HCT116 (cell line): ENCODE data around the gene RTN4RL2. TPM values are rescaled to one million over a fixed set of nuclear protein-coding genes. Genes with fewer than 3 reads are reported as not detected.
A peak's percentile ranks its signal among the peaks of the same experiment; 100 is the strongest.

Source experiments
- ATAC-seq: fragments of 200-7000 bp; cut with Tn5 transposase; 2 replicates; pipeline ENCODE4 v1.9.1; 2020; ENCODE audit warnings: mild to moderate bottlenecking, moderate library complexity
- BruUV-seq: library from RNA; stranded (reverse); fragments of 400-500 nt; replicated peaks from 2 replicates; lab custom pipeline; 2021; lab: Mats Ljungman, UMichigan
- CTCF ChIA-PET: fragments of 300-600 bp; sonication (Branson Sonifier 250); formaldehyde crosslinking; loops from one replicate; lab custom pipeline; 2021; ENCODE audit warnings: antibody characterized with exemption; lab: Charles Lee
- POLR2A ChIA-PET: fragments of 300-600, 350-600 bp; sonication (Branson Sonifier 250); formaldehyde crosslinking; loops from one replicate; lab custom pipeline; 2021; ENCODE audit warnings: antibody characterized with exemption; lab: Charles Lee
- RAD21 ChIA-PET, 2 experiments: fragments of 300-600 bp; sonication (Branson Sonifier 250); formaldehyde crosslinking; loops; one replicate each; lab custom pipeline; 2023; ENCODE audit warnings: low total read pairs in 2 of 2; ENCODE audit not compliant: uncharacterized antibody in 2 of 2, unreplicated experiment in 2 of 2, low non-redundant PET in 1 of 2; lab: Charles Lee
- DNase-seq: peaks from one replicate; pipeline ENCODE4 v3.0.0-alpha.2; 2010; ENCODE audit warnings: low read depth, low spot score
- H2AFZ ChIP-seq: fragments of 200-600 bp; shearing (Covaris generic), sonication (generic); 2 replicates; pipeline ENCODE4 v1.6.1; 2017; ENCODE audit warnings: low read depth, mixed run types, mixed read lengths, antibody characterized with exemption, low read length; ENCODE audit not compliant: poor library complexity, severe bottlenecking
- H3K27ac ChIP-seq: 2 replicates; pipeline ENCODE4 v1.5.1; 2012; ENCODE audit warnings: low read depth, low read length
- H3K27me3 ChIP-seq: fragments of 200-600 bp; sonication (generic); 2 replicates; pipeline ENCODE4 v1.6.1; 2016; ENCODE audit warnings: mixed run types, low read length, mixed read lengths; ENCODE audit not compliant: insufficient read depth
- H3K36me3 ChIP-seq, 2 experiments: fragments of 200-500 bp in 1 of 2; fragments of 200-600 bp in 1 of 2; sonication (Bioruptor generic) in 1 of 2; sonication (generic) in 1 of 2; 2 replicates each; pipeline versions ENCODE4 v1.5.1 to v1.6.1; 2014 to 2016; ENCODE audit warnings: low read length in 2 of 2, inconsistent platforms in 1 of 2, mixed read lengths in 1 of 2, mixed run types in 1 of 2; ENCODE audit not compliant: insufficient read depth in 2 of 2, control insufficient read depth in 1 of 2
- H3K4me1 ChIP-seq, 2 experiments: fragments of 200-600 bp in 1 of 2; sonication (generic) in 1 of 2; 2 replicates each; pipeline versions ENCODE4 v1.5.1 to v1.6.1; 2012 to 2017; ENCODE audit warnings: low read length in 2 of 2, inconsistent platforms in 1 of 2, mild to moderate bottlenecking in 1 of 2, mixed read lengths in 1 of 2, mixed run types in 1 of 2, moderate library complexity in 1 of 2; ENCODE audit not compliant: insufficient read depth in 2 of 2, control insufficient read depth in 1 of 2
- H3K4me2 ChIP-seq: fragments of 200-600 bp; sonication (generic); 2 replicates; pipeline ENCODE4 v1.6.1; 2017; ENCODE audit warnings: mixed run types, low read length, mixed read lengths
- H3K4me3 ChIP-seq, 2 experiments: fragments of 200-600 bp in 1 of 2; sonication (generic) in 1 of 2; replicated peaks in 1 of 2; 2 replicates each; pipeline ENCODE4 v1.5.1; 2011 to 2016; ENCODE audit warnings: low read length in 2 of 2, control low read depth in 1 of 2, low read depth in 1 of 2, mild to moderate bottlenecking in 1 of 2, mixed read lengths in 1 of 2, mixed run types in 1 of 2
- H3K79me2 ChIP-seq: fragments of 200-600 bp; sonication (generic); 2 replicates; pipeline ENCODE4 v1.6.1; 2017; ENCODE audit warnings: mild to moderate bottlenecking, mixed run types, low read length, moderate library complexity, mixed read lengths; ENCODE audit not compliant: insufficient read depth
- H3K9ac ChIP-seq: fragments of 200-600 bp; sonication (generic); 2 replicates; pipeline ENCODE4 v1.6.1; 2016; ENCODE audit warnings: low read length, mixed read lengths
- H3K9me2 ChIP-seq: fragments of 200-600 bp; sonication (generic), shearing (Covaris generic); 2 replicates; pipeline ENCODE4 v1.6.1; 2017; ENCODE audit warnings: mixed run types, mild to moderate bottlenecking, moderate library complexity; ENCODE audit not compliant: insufficient read depth
- H3K9me3 ChIP-seq, 2 experiments: fragments of 200-500 bp in 1 of 2; fragments of 200-600 bp in 1 of 2; sonication (Bioruptor generic) in 1 of 2; sonication (generic) in 1 of 2; 2 replicates each; pipeline ENCODE4 v1.6.1; 2014 to 2017; ENCODE audit warnings: low read length in 2 of 2, mixed read lengths in 2 of 2, inconsistent platforms in 1 of 2, low read depth in 1 of 2, mild to moderate bottlenecking in 1 of 2, mixed run types in 1 of 2, moderate library complexity in 1 of 2; ENCODE audit not compliant: control insufficient read depth in 1 of 2, insufficient read depth in 1 of 2
- H4K20me1 ChIP-seq: fragments of 200-600 bp; sonication (generic), shearing (Covaris generic); 2 replicates; pipeline ENCODE4 v1.6.1; 2017; ENCODE audit warnings: mixed run types, mild to moderate bottlenecking, moderate library complexity; ENCODE audit not compliant: insufficient read depth
- ATF3 ChIP-seq: IDR thresholded peaks from 2 replicates; pipeline ENCODE4 v1.6.1; 2012
- CBX3 ChIP-seq: IDR thresholded peaks from 2 replicates; pipeline ENCODE4 v1.6.1; 2012; ENCODE audit warnings: low read depth
- EGR1 ChIP-seq: IDR thresholded peaks from 2 replicates; pipeline ENCODE4 v1.6.1; 2012; ENCODE audit warnings: low read depth
- ELF1 ChIP-seq: IDR thresholded peaks from 2 replicates; pipeline ENCODE4 v1.6.1; 2012; ENCODE audit warnings: low read depth, borderline replicate concordance
- EZH2 ChIP-seq: fragments of 200-600 bp; sonication (generic); IDR thresholded peaks from 2 replicates; pipeline ENCODE4 v1.6.1; 2017; ENCODE audit warnings: antibody characterized with exemption, mixed run types
- EZH2phosphoT487 ChIP-seq: fragments of 200-600 bp; IDR thresholded peaks from 2 replicates; pipeline ENCODE4 v1.6.1; 2018; ENCODE audit warnings: antibody characterized with exemption, borderline replicate concordance
- POLR2A ChIP-seq: IDR thresholded peaks from 2 replicates; pipeline ENCODE4 v1.7.0; 2011; ENCODE audit warnings: borderline replicate concordance; ENCODE audit not compliant: insufficient read depth, insufficient read length; ENCODE audit errors: extremely low read depth
- POLR2AphosphoS5 ChIP-seq: IDR thresholded peaks from 2 replicates; pipeline ENCODE4 v1.6.1; 2011; ENCODE audit warnings: mild to moderate bottlenecking, low read depth, low read length, moderate library complexity
- RAD21 ChIP-seq: IDR thresholded peaks from 2 replicates; pipeline ENCODE4 v1.6.1; 2012; ENCODE audit warnings: low read depth, mild to moderate bottlenecking
- SRF ChIP-seq: IDR thresholded peaks from 2 replicates; pipeline ENCODE4 v1.6.1; 2012; ENCODE audit warnings: low read depth
- ZNF274 ChIP-seq: fragments of 200-500 bp; sonication (Bioruptor generic); IDR thresholded peaks from 2 replicates; pipeline ENCODE4 v1.6.1; 2014; ENCODE audit warnings: mild to moderate bottlenecking, low read depth, low read length, inconsistent platforms
- intact Hi-C: fragments of 100-400 bp; cut with micrococcal nuclease; formaldehyde crosslinking; loops from 2 replicates; pipeline ENCODE4 v1.10.0; 2022
- total RNA-seq: library from RNA; stranded (reverse); gene quantifications from one replicate; pipeline ENCODE4 v1.2.1, GENCODE V29; 2021; ENCODE audit not compliant: unreplicated experiment
- TF ChIP-seq, protein P1 (sequence below), 3 experiments: fragments of 200-600 bp in 1 of 3; sonication (generic) in 1 of 3; IDR thresholded peaks in 2 of 3; conservative IDR thresholded peaks in 1 of 3; 2 replicates each; pipeline ENCODE4 v1.5.1; 2012 to 2017; ENCODE audit warnings: low read depth in 2 of 3, low read length in 2 of 3, antibody characterized with exemption in 1 of 3, borderline replicate concordance in 1 of 3, control low read depth in 1 of 3, mild to moderate bottlenecking in 1 of 3, mixed read lengths in 1 of 3, mixed run types in 1 of 3, moderate library complexity in 1 of 3; ENCODE audit not compliant: insufficient read depth in 1 of 3

The RTN4RL2 gene
- total RNA-seq, 1 experiment from 2014 or later: 24.0 TPM

GRCh38 chr11:57458060-57458409, 2.3 kb upstream of the RTN4RL2 start:
- no TSS peak for BruUV-seq
- H3K9me2 ChIP-seq: no peaks in the 10 kb centered on the region
- intact Hi-C loops: loop anchor here (1.0 to 5.0 kb wide), 4 partner anchors 111 to 1054 kb away; no protein-coding TSS in a partner anchor

More at GRCh38 chr11:57458060-57458409, 2.3 kb upstream of the RTN4RL2 start:
- Histone ChIP-seq H3K36me3 (no peaks in the 10 kb centered on the region), H3K4me1 (peaks cover 16 to 42% of the 10 kb centered on the region in 2 experiments; a peak in 3 of 4 replicates), H3K9ac (peak overlapping the region; percentile 57; the same call in 1 of the 2 replicates)
- TF ChIP-seq EGR1: no peak
- no peak for TF ChIP-seq POLR2A
- TF ChIP-seq, protein P1, sequence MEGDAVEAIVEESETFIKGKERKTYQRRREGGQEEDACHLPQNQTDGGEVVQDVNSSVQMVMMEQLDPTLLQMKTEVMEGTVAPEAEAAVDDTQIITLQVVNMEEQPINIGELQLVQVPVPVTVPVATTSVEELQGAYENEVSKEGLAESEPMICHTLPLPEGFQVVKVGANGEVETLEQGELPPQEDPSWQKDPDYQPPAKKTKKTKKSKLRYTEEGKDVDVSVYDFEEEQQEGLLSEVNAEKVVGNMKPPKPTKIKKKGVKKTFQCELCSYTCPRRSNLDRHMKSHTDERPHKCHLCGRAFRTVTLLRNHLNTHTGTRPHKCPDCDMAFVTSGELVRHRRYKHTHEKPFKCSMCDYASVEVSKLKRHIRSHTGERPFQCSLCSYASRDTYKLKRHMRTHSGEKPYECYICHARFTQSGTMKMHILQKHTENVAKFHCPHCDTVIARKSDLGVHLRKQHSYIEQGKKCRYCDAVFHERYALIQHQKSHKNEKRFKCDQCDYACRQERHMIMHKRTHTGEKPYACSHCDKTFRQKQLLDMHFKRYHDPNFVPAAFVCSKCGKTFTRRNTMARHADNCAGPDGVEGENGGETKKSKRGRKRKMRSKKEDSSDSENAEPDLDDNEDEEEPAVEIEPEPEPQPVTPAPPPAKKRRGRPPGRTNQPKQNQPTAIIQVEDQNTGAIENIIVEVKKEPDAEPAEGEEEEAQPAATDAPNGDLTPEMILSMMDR (IDR thresholded peaks at IDR 0.05 in 2 of 3, conservative IDR thresholded peaks at IDR 0.05 in 1 of 3; ENCODE audit: borderline replicate concordance in 1 of 3, insufficient read depth in 1 of 3, low read depth in 2 of 3, low read length in 2 of 3): no peak
- TF ChIP-seq ATF3: no peak
- no peak for TF ChIP-seq ZNF274
- TF ChIP-seq EZH2phosphoT487: no peak
- TF ChIP-seq ELF1: no peak
- no peak for TF ChIP-seq EZH2
- TF ChIP-seq SRF: no peak
- TF ChIP-seq POLR2AphosphoS5: no peak
- TF ChIP-seq CBX3: no peak
- no peak for TF ChIP-seq RAD21
- TF ChIP-seq, all 23 proteins: peak for 0
- H3K4me3 ChIP-seq: peak overlapping the region; percentile 41 to 67
- RAD21 ChIA-PET: interaction anchor here (0.6 to 2.1 kb wide), 5 partner anchors 40 to 183 kb away, joined by 3 to 5 read pairs (median 3); no protein-coding TSS in a partner anchor
- H3K27me3 ChIP-seq: no peaks in the 10 kb centered on the region
- peak overlapping the region; percentile 98 for H3K4me2 ChIP-seq
- ATAC-seq (peak; percentile 21; the same call in 1 of the 2 replicates), DNase-seq (no peak)
- CTCF ChIA-PET: interaction anchor here (0.6 to 3.9 kb wide), 16 partner anchors 13 to 1056 kb away, joined by 3 to 41 read pairs (median 4); partner anchors contain the start of genes SLC43A1, SLC43A3 and UBE2L6
- H3K79me2 ChIP-seq: no peaks in the 10 kb centered on the region
- peak overlapping the region; percentile 98 for H2AFZ ChIP-seq
- H4K20me1 ChIP-seq: no peaks in the 10 kb centered on the region
- POLR2A ChIA-PET: interaction anchor here (1.3 to 1.7 kb wide), 3 partner anchors 66 to 186 kb away, joined by 4 to 5 read pairs (median 4); no protein-coding TSS in a partner anchor
- no peak overlapping the region for H3K27ac ChIP-seq
- H3K9me3 ChIP-seq: no peaks in the 10 kb centered on the region
